Gastroesophageal sphincter (tissue), 3 donors: ENCODE measurements around the gene RBPJ.

Source experiments
- POLR2A ChIP-seq, 2 donors: fragments of 450-650 bp; IDR thresholded peaks; one replicate each; pipeline ENCODE4 v1.6.1; 2017; ENCODE audit warnings: antibody characterized with exemption in 2 of 2, mild to moderate bottlenecking in 2 of 2, moderate library complexity in 1 of 2
- POLR2AphosphoS5 ChIP-seq: sonication (generic); formaldehyde crosslinking; IDR thresholded peaks from one replicate; pipeline ENCODE4 v1.6.1; 2017; ENCODE audit warnings: antibody characterized with exemption
- TF ChIP-seq, protein P1 (sequence below), 4 experiments: fragments of 200-600 bp in 2 of 4; fragments of 450-650 bp in 2 of 4; sonication (generic) in 1 of 4; IDR thresholded peaks; one replicate each; pipeline ENCODE4 v1.5.1; 2017 to 2019; ENCODE audit warnings: antibody characterized with exemption in 4 of 4, mild to moderate bottlenecking in 2 of 4, moderate library complexity in 2 of 4

DNA sequence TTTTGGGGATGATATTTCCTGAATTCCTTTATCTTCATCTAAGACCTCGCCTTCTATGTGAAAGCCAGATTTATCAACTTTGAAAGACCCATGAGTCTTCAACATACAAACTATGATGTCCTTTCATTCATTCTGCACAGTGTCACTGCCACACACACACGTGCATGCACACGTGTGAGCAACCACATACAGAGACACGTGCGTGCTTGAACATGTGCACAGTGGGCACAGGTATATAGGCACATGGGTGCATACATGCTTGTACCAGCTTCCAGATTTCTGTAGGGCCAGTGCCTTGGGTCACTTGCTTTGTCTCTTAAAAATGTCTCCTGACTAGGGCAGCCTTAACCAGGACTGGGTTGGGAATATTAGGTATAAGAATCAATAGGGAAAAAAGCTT lies 49.1 kb upstream of the RBPJ start:
- TF ChIP-seq, protein P1, sequence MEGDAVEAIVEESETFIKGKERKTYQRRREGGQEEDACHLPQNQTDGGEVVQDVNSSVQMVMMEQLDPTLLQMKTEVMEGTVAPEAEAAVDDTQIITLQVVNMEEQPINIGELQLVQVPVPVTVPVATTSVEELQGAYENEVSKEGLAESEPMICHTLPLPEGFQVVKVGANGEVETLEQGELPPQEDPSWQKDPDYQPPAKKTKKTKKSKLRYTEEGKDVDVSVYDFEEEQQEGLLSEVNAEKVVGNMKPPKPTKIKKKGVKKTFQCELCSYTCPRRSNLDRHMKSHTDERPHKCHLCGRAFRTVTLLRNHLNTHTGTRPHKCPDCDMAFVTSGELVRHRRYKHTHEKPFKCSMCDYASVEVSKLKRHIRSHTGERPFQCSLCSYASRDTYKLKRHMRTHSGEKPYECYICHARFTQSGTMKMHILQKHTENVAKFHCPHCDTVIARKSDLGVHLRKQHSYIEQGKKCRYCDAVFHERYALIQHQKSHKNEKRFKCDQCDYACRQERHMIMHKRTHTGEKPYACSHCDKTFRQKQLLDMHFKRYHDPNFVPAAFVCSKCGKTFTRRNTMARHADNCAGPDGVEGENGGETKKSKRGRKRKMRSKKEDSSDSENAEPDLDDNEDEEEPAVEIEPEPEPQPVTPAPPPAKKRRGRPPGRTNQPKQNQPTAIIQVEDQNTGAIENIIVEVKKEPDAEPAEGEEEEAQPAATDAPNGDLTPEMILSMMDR (IDR thresholded peaks at IDR 0.05) = no peak
- TF ChIP-seq POLR2A (IDR thresholded peaks at IDR 0.05) (no peak), POLR2AphosphoS5 (no peak)
